Transverse colon (tissue), 4 donors: Measurements from ENCODE around the gene CLINT1. TPM values are rescaled to one million over a fixed set of nuclear protein-coding genes. Genes with fewer than 3 reads are reported as not detected.

Source experiments
- DNase-seq: peaks from one replicate; pipeline ENCODE4 v3.0.0-alpha.2; 2019
- H3K27ac ChIP-seq, 4 donors: fragments of 200-600 bp; sonication (generic); 2 replicates each; pipeline ENCODE4 v1.5.1; 2016 to 2018; ENCODE audit warnings: inconsistent platforms in 4 of 4
- H3K27me3 ChIP-seq: fragments of 200-600 bp; sonication (generic); 2 replicates; pipeline ENCODE4 v1.5.1; 2017; ENCODE audit warnings: inconsistent platforms
- H3K36me3 ChIP-seq, 4 donors: fragments of 200-600 bp; sonication (generic); 2 replicates each; pipeline ENCODE4 v1.5.1; 2017 to 2019; ENCODE audit warnings: inconsistent platforms in 4 of 4
- H3K4me1 ChIP-seq, 4 donors: fragments of 200-600 bp; sonication (generic); 2 replicates each; pipeline ENCODE4 v1.5.1; 2017 to 2020; ENCODE audit warnings: inconsistent platforms in 4 of 4
- H3K4me3 ChIP-seq, 4 donors: fragments of 200-600 bp; sonication (generic); 1 replicate in 1 of 4; 2 replicates in 3 of 4; pipeline versions ENCODE4 v1.5.1 to v1.6.1; 2017 to 2019; ENCODE audit warnings: inconsistent platforms in 4 of 4
- H3K9me3 ChIP-seq, 2 donors: fragments of 200-600 bp; sonication (generic); 2 replicates each; pipeline ENCODE4 v1.5.1; 2017 to 2019; ENCODE audit warnings: inconsistent platforms in 2 of 2
- CTCF ChIP-seq, 5 experiments: fragments of 200-600 bp in 3 of 5; fragments of 450-650 bp in 2 of 5; sonication (generic) in 3 of 5; IDR thresholded peaks; 1 replicate in 2 of 5; 2 replicates in 3 of 5; pipeline ENCODE4 v1.5.1; 2016 to 2017; ENCODE audit warnings: antibody characterized with exemption in 5 of 5, inconsistent platforms in 3 of 5, mild to moderate bottlenecking in 2 of 5, moderate library complexity in 1 of 5
- EP300 ChIP-seq: sonication (generic); formaldehyde crosslinking; IDR thresholded peaks from one replicate; pipeline ENCODE4 v1.6.1; 2017; ENCODE audit warnings: antibody characterized with exemption, low read depth
- POLR2A ChIP-seq: fragments of 450-650 bp; IDR thresholded peaks from one replicate; pipeline ENCODE4 v1.6.1; 2016; ENCODE audit warnings: antibody characterized with exemption, mild to moderate bottlenecking, moderate library complexity
- POLR2AphosphoS5 ChIP-seq, 3 donors: sonication (generic); formaldehyde crosslinking; IDR thresholded peaks; one replicate each; pipeline ENCODE4 v1.6.1; 2016; ENCODE audit warnings: antibody characterized with exemption in 3 of 3
- WGBS, 2 donors: methylation state at CpG; one replicate each; pipeline ENCODE4 v1.1.5; 2018; ENCODE audit warnings: low coverage in 1 of 2; 5-methylcytosine and 5-hydroxymethylcytosine counted together
- in situ Hi-C, 4 donors: fragments of 200-750 bp; cut with MboI; loops; one replicate each; pipeline versions ENCODE4 v1.15.0 to v1.15.1; 2017; ENCODE audit warnings: low sequenced_read_pairs in 3 of 4, low pct_ligation_motif_present in 1 of 4, low pct_unique_long_range_greater_than_20kb in 1 of 4
- intact Hi-C: fragments of 100-400 bp; cut with DNase I; formaldehyde crosslinking; loops from one replicate; pipeline ENCODE4 v1.15.1; 2023; ENCODE audit warnings: low total_unique reads
- total RNA-seq, 4 donors: library from RNA; depleted of rRNA; stranded (reverse); fragments of >200 nt; gene quantifications; one replicate each; pipeline ENCODE4 v1.1.0, GENCODE V29; 2016

CLINT1 gene
- total RNA-seq, 4 donors from 2014 or later: 75.6 to 174 (median 131) TPM

GRCh38 chr5:157812086-157812485, 46.9 kb downstream of the CLINT1 start:
- H3K27me3 ChIP-seq: no peaks in the 10 kb centered on the region
- DNase-seq: no peak
- WGBS, 2 donors: 66 to 79% methylated on average over 2 of the region's 2 CpGs
- intact Hi-C loops: no loop called here
- no peaks in the 10 kb centered on the region for H3K9me3 ChIP-seq
- H3K36me3 ChIP-seq: peaks cover 0 to 51% (median 29%) of the 10 kb centered on the region in 4 donors
- TF ChIP-seq EP300 (no peak), CTCF (IDR thresholded peaks at IDR 0.05) (no peak), POLR2A (no peak), POLR2AphosphoS5 (IDR thresholded peaks at IDR 0.05) (no peak)
- no peak overlapping the region for H3K27ac ChIP-seq
- no peak overlapping the region for H3K4me3 ChIP-seq
- peaks cover 0 to 12% (median 0%) of the 10 kb centered on the region in 4 donors for H3K4me1 ChIP-seq
- in situ Hi-C loops: loop anchor here in 2 of 4 donors (10.0 to 25.0 kb wide), 2 partner anchors 125 to 133 kb away; no protein-coding TSS in a partner anchor

GRCh38 chr5:157808043-157808442, 50.9 kb downstream of the CLINT1 start:
- WGBS, 2 donors: 88 to 100% methylated on average over 2 of the region's 2 CpGs
- no peak overlapping the region for H3K27ac ChIP-seq
- peaks cover 0 to 10% (median 0%) of the 10 kb centered on the region in 4 donors for H3K4me1 ChIP-seq
- DNase-seq: no peak
- H3K27me3 ChIP-seq: no peaks in the 10 kb centered on the region
- H3K9me3 ChIP-seq: no peaks in the 10 kb centered on the region
- in situ Hi-C loops (loop anchor here in 1 of 4 donors (25.0 kb wide), 1 partner anchor 129 kb away; no protein-coding TSS in a partner anchor), intact Hi-C loops (no loop called here)
- no peak for TF ChIP-seq EP300
- no peak for TF ChIP-seq POLR2A
- no peak for TF ChIP-seq POLR2AphosphoS5 (IDR thresholded peaks at IDR 0.05)
- no peak for TF ChIP-seq CTCF (IDR thresholded peaks at IDR 0.05)
- no peak overlapping the region for H3K4me3 ChIP-seq
- H3K36me3 ChIP-seq: peaks cover 0 to 73% (median 32%) of the 10 kb centered on the region in 4 donors

- Histone ChIP-seq H3K27ac (no peak overlapping the region), H3K9me3 (no peaks in the 10 kb centered on the region), H3K36me3 (peaks cover 0 to 51% (median 17%) of the 10 kb centered on the region in 4 donors), H3K4me1 (no peaks in the 10 kb centered on the region), H3K4me3 (no peak overlapping the region), H3K27me3 (no peaks in the 10 kb centered on the region)
- no peak for TF ChIP-seq EP300
- intact Hi-C loops: no loop called here
- DNase-seq: no peak
- in situ Hi-C loops: loop anchor here in 1 of 4 donors (25.0 kb wide), 1 partner anchor 135 kb away; no protein-coding TSS in a partner anchor
- WGBS, 2 donors: 90 to 98% methylated on average over 2 to 6 of the region's 6 CpGs
Observed at GRCh38 chr5:157802736-157803135, 56.2 kb downstream of the CLINT1 start.

GRCh38 chr5:157800137-157800536, 58.8 kb downstream of the CLINT1 start:
- Histone ChIP-seq H3K27ac (no peak overlapping the region), H3K36me3 (peaks cover 0 to 32% (median 10%) of the 10 kb centered on the region in 4 donors), H3K4me3 (no peak overlapping the region), H3K9me3 (no peaks in the 10 kb centered on the region), H3K4me1 (no peaks in the 10 kb centered on the region), H3K27me3 (no peaks in the 10 kb centered on the region)
- TF ChIP-seq CTCF (IDR thresholded peaks at IDR 0.05): no peak
- TF ChIP-seq POLR2AphosphoS5 (IDR thresholded peaks at IDR 0.05): no peak
- no peak for TF ChIP-seq EP300
- no peak for TF ChIP-seq POLR2A
- intact Hi-C loops: no loop called here
- WGBS, 2 donors: 67 to 69% methylated on average over 1 of the region's 1 CpG
- in situ Hi-C loops: loop anchor here in 1 of 4 donors (25.0 kb wide), 1 partner anchor 137 kb away; no protein-coding TSS in a partner anchor
- no peak for DNase-seq

GRCh38 chr5:157799578-157799977, 59.4 kb downstream of the CLINT1 start:
- 89 to 100% methylated on average over 1 of the region's 1 CpG for WGBS, 2 donors
- TF ChIP-seq POLR2A: no peak
- no peak for TF ChIP-seq POLR2AphosphoS5 (IDR thresholded peaks at IDR 0.05)
- TF ChIP-seq CTCF (IDR thresholded peaks at IDR 0.05): no peak
- no peak for TF ChIP-seq EP300
- Histone ChIP-seq H3K4me1 (no peaks in the 10 kb centered on the region), H3K36me3 (peaks cover 0 to 26% (median 9%) of the 10 kb centered on the region in 4 donors), H3K9me3 (no peaks in the 10 kb centered on the region), H3K4me3 (no peak overlapping the region), H3K27ac (no peak overlapping the region), H3K27me3 (no peaks in the 10 kb centered on the region)
- in situ Hi-C loops (no loop called here), intact Hi-C loops (no loop called here)
- no peak for DNase-seq
